HG02763 (cell line): ENCODE measurements around the gene GAA.
"Not testable (repeated sequence)": the region's sequence is repeated elsewhere in the genome, so short reads cannot be mapped to it uniquely, and the experiment has no call there.

Experiments
- ATAC-seq: cut with Tn5 transposase; IDR thresholded peaks from one replicate; pipeline ENCODE4 v1.9.1; 2021; ENCODE audit warnings: mild to moderate bottlenecking, moderate library complexity; ENCODE audit not compliant: unreplicated experiment

Gene GAA

GRCh38 chr17:80083136-80083661 lies 18.2 kb upstream of the GAA start:
- ATAC-seq: no peak

DNA sequence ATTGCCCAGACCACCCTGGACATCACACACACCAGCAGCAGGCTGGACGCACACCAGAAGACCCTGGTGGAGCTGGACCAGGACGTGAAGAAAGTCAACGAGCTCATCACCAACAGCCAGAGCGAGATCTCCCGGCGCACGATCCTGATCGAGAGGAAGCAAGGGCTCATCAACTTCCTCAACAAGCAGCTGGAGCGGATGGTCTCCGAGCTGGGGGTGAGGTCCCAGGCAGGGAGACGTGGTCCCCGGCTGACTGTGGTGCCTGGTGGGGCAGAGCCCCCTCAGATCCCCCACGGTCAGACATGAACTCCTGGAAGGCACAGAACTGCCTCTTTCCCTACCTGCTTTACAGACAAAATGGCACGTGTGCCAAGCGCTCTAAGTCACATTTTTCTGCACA lies 16.6 kb upstream of the GAA start:
- ATAC-seq: no peak

- no peak for ATAC-seq
Measured at GRCh38 chr17:80086081-80086480, 15.3 kb upstream of the GAA start.

GRCh38 chr17:80086616-80087015 lies 14.8 kb upstream of the GAA start:
- ATAC-seq: no peak

- ATAC-seq: no peak
Measured at GRCh38 chr17:80087346-80088265, 13.8 kb upstream of the GAA start.

DNA sequence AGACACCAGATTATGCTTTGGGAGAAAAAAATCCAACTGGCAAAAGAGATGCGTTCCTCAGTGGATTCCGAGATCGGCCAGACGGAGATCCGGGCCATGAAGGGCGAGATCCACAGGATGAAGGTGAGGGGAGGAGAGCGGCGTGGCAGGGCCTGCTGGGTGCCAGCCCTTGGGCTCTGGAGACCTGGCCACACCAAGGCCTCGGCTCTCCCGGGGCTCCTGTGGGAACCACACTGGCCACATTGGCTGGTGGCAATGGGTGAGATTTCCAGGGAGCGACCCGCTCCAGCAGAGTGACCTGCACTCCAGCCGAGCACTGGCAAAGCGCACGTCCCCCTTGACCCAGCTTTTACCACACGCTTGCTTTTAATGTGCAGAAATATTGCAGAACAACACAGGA lies 11.6 kb upstream of the GAA start:
- no peak for ATAC-seq

DNA sequence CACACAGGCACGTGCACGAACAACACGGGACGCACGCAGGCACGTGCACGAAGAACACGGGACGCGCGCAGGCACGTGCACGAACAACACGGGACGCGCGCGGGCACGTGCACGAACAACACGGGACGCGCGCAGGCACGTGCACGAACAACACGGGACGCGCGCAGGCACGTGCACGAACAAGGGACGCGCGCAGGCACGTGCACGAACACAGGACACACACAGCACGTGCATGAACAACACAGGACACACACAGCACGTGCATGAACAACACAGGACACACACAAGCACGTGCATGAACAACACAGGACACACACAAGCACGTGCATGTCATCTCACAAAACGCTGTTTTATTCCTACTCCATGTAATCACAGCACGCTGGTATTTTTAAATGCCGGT lies 11.2 kb upstream of the GAA start:
- not testable (repeated sequence) for ATAC-seq

- ATAC-seq: no peak
Measured at GRCh38 chr17:80091376-80091775, 10.0 kb upstream of the GAA start.

- no peak for ATAC-seq
Measured at GRCh38 chr17:80092959-80093358, 8.4 kb upstream of the GAA start.

DNA sequence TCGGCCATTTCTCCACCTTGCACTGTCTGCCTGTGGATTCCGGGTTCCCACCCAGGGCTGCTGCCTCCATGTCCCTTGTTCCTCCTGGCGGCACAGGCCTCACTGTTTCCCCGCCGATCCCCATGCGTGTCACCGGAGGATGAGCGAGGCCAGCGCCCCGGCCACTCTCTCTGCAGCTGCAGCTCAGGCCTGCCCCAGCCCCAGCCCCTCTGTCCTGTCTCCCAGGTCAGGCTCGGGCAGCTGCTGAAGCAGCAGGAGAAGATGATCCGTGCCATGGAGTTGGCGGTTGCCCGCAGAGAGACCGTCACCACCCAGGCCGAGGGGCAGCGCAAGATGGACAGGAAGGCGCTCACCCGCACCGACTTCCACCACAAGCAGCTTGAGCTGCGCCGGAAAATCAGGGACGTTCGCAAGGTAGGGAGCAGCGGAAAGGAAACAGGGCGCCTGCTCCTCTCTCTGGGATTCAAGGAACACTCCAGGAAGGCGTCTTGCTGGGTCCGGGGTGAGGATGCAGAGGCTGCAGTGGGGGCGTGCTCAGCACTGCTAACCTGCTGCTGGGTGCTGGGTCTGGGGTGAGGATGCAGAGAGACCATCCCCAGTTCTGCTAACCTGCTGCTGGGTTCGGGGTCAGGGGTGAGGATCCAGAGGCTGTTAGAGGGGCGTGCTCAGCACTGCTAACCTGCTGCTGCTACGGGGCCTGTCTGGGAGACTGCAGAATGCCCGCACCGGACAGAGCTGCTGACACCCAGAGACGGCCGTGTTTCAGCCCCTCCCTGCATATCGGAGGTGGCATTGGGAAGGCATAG lies 6.1 kb upstream of the GAA start:
- ATAC-seq: no peak

GRCh38 chr17:80095844-80096475 lies 5.4 kb upstream of the GAA start:
- no peak for ATAC-seq

DNA sequence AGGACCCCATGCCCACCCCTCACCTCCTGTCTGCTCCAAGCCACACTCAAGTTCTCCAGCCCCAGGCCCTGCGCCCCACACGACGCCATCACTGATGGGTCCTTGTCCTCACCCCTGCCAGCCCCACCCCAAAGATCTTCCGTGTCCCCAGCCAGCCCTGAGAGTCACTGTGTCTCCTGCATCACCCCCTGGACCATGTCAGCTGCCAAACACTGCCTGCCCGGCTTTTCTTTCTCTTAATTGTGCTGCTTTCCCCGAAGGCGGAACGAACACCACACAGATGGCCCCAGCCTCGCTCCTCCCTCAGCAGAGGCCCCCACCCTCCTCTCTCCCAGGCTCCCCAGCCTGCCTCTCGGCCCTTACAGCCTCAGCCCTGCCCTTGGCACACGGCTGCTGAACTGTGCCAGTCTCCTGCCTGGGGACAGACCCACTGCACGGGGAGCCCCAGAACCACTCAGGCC lies 4.8 kb upstream of the GAA start:
- no peak for ATAC-seq

GRCh38 chr17:80097127-80097621 lies 4.2 kb upstream of the GAA start:
- no peak for ATAC-seq

DNA sequence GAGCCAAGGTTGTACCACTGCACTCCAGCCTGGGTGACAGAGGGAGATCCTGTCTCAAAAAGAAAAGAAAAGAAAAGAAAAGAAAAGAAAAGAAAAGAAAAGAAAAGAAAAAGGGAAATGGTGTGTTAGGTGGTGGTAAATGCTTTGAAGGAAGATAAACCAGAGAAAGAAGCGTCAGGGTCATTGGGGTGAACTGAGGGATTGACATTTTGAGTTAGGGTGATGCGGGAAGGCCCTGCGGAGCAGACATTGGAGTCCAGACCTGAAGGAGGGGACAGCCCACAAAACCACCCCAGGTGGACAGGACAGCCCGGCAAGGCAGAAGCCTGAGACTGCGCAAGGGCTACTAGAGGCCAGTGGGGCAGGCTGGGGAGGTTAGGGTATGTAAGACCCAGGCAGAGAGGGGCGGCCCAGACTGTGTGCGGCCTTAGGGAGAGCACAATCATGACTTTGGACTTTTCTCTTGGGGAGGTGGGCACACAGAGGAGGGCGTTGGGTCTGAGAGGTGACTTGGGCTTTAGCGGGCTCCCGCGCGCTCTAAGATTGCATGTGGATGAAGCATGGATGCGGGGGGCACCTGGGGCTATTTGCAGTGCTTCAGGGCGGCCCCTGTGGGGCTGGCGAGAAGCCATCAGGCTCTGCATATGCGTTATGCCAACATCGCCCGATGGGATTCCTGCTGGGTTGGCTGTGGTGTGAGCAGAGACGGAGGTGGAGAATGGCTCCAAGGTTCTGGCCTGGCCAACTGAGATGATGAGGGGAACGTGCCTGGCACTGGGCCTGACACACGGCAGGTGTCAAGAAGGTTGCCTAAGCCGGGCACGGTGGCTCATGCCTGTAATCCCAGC lies 3.3 kb upstream of the GAA start:
- ATAC-seq: no peak

DNA sequence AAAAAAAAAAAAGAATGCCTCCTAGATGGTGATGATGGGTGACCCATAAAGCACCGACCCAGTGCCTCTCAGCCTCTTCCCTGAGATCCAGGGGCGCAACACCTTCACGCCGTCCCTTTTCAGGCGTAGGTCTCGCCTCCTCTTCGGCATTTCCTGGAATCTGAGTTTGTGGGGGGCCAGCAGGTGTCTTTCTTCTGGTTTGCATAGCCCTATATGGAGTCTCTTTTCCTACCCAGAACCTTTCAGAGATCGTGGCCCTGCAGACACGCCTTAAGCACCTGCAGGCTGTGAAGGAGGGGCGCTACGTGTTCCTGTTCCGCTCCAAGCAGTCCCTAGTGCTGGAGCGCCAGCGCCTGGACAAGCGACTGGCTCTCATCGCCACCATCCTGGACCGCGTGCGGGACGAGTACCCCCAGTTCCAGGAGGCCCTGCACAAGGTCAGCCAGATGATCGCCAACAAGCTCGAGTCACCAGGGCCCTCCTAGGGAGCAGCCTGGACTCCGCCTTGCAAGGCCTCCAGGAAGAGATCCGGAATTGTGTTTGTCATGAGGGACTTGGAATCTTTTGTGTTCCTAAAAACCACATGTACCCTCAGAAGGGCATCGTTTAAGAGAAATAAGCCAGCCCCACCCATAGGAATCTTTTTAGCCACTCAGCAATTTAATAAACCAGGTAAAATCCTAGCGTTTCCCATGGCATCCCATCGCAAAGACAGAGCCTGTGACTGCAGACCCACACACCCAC lies 1.9 kb upstream of the GAA start:
- no peak for ATAC-seq

DNA sequence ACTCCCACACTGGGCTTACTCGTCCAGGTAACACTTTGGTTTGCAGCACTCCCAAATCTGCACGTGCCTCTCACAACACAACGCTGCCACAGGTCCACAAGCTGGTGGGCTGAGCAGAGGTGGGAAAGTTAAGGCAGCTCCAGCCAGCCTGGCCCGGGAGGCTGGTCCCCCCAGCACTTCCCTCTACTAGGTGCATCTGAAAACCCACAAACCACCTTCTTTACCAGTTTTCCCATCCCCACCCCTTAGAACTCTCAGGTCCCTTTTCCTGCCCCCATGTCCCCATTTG lies 1.4 kb upstream of the GAA start:
- no peak for ATAC-seq

DNA sequence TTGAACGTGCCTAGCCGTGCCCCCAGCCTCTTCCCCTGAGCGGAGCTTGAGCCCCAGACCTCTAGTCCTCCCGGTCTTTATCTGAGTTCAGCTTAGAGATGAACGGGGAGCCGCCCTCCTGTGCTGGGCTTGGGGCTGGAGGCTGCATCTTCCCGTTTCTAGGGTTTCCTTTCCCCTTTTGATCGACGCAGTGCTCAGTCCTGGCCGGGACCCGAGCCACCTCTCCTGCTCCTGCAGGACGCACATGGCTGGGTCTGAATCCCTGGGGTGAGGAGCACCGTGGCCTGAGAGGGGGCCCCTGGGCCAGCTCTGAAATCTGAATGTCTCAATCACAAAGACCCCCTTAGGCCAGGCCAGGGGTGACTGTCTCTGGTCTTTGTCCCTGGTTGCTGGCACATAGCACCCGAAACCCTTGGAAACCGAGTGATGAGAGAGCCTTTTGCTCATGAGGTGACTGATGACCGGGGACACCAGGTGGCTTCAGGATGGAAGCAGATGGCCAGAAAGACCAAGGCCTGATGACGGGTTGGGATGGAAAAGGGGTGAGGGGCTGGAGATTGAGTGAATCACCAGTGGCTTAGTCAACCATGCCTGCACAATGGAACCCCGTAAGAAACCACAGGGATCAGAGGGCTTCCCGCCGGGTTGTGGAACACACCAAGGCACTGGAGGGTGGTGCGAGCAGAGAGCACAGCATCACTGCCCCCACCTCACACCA lies 724 bp downstream of the GAA start:
- ATAC-seq: no peak

DNA sequence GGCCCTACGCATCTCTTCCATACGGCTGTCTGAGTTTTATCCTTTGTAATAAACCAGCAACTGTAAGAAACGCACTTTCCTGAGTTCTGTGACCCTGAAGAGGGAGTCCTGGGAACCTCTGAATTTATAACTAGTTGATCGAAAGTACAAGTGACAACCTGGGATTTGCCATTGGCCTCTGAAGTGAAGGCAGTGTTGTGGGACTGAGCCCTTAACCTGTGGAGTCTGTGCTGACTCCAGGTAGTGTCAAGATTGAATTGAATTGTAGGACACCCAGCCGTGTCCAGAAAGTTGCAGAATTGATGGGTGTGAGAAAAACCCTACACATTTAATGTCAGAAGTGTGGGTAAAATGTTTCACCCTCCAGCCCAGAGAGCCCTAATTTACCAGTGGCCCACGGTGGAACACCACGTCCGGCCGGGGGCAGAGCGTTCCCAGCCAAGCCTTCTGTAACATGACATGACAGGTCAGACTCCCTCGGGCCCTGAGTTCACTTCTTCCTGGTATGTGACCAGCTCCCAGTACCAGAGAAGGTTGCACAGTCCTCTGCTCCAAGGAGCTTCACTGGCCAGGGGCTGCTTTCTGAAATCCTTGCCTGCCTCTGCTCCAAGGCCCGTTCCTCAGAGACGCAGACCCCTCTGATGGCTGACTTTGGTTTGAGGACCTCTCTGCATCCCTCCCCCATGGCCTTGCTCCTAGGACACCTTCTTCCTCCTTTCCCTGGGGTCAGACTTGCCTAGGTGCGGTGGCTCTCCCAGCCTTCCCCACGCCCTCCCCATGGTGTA lies 1.5 kb downstream of the GAA start:
- no peak for ATAC-seq
